HepG2 (cell line): ENCODE results near the gene ALPK3. TPM values are rescaled to one million over a fixed set of nuclear protein-coding genes. Genes with fewer than 3 reads are reported as not detected.

Experiments
- FOXC1 ChIP-seq: sonication (generic); formaldehyde crosslinking; IDR thresholded peaks from 2 replicates; pipeline ENCODE4 v1.8.0; 2022; ENCODE audit warnings: mild to moderate bottlenecking, missing genetic modification reagents, borderline replicate concordance
- HIC2 ChIP-seq: sonication (generic); formaldehyde crosslinking; IDR thresholded peaks from 2 replicates; pipeline ENCODE4 v1.9.0; 2022; ENCODE audit warnings: low read depth, missing genetic modification reagents
- HNRNPK ChIP-seq: fragments of 200-400 bp; formaldehyde crosslinking; IDR thresholded peaks from 2 replicates; pipeline ENCODE4 v1.6.1; 2018; ENCODE audit warnings: low read length, low read depth, moderate library complexity, mild to moderate bottlenecking; ENCODE audit not compliant: poor library complexity, severe bottlenecking
- IRF9 ChIP-seq: sonication (generic); formaldehyde crosslinking; IDR thresholded peaks from 2 replicates; pipeline ENCODE4 v1.8.0; 2022; ENCODE audit warnings: missing genetic modification reagents, mild to moderate bottlenecking, borderline replicate concordance
- KDM2A ChIP-seq: sonication (generic); formaldehyde crosslinking; IDR thresholded peaks from 2 replicates; pipeline ENCODE4 v1.4.0; 2020; ENCODE audit warnings: low read depth, missing genetic modification reagents, borderline replicate concordance
- LBX2 ChIP-seq: sonication (generic); formaldehyde crosslinking; IDR thresholded peaks from 2 replicates; pipeline ENCODE4 v1.5.0; 2020; ENCODE audit warnings: missing genetic modification reagents, mild to moderate bottlenecking, borderline replicate concordance
- NBN ChIP-seq: fragments of 450-650 bp; conservative IDR thresholded peaks from 2 replicates; pipeline ENCODE4 v1.6.1; 2017
- NFAT5 ChIP-seq: sonication (generic); formaldehyde crosslinking; IDR thresholded peaks from 2 replicates; pipeline ENCODE4 v1.4.0; 2020; ENCODE audit warnings: missing genetic modification reagents
- SRSF9 ChIP-seq: fragments of 200-400 bp; formaldehyde crosslinking; IDR thresholded peaks from 2 replicates; pipeline ENCODE4 v1.6.1; 2018; ENCODE audit warnings: borderline replicate concordance, mild to moderate bottlenecking, low read depth, low read length; ENCODE audit not compliant: insufficient read depth, poor library complexity, severe bottlenecking
- THAP9 ChIP-seq: sonication (generic); formaldehyde crosslinking; IDR thresholded peaks from 2 replicates; pipeline ENCODE4; 2020; ENCODE audit warnings: missing genetic modification reagents, mild to moderate bottlenecking, borderline replicate concordance
- U2AF1 ChIP-seq: fragments of 200-400 bp; formaldehyde crosslinking; optimal IDR thresholded peaks from 2 replicates; pipeline ENCODE3; 2017; ENCODE audit warnings: mild to moderate bottlenecking, low read depth, low read length
- ZFYVE20 ChIP-seq: sonication (generic); formaldehyde crosslinking; IDR thresholded peaks from 2 replicates; pipeline ENCODE4 v1.8.0; 2023; ENCODE audit warnings: low read depth, mild to moderate bottlenecking, moderate library complexity, missing genetic modification reagents, borderline replicate concordance
- ZNF484 ChIP-seq: sonication (generic); formaldehyde crosslinking; IDR thresholded peaks from 2 replicates; pipeline ENCODE4 v1.5.1; 2020; ENCODE audit warnings: mild to moderate bottlenecking, low read depth, missing genetic modification reagents, borderline replicate concordance
- ZNF607 ChIP-seq: sonication (generic); formaldehyde crosslinking; IDR thresholded peaks from 2 replicates; pipeline ENCODE4 v1.5.1; 2020; ENCODE audit warnings: missing genetic modification reagents, mild to moderate bottlenecking, borderline replicate concordance
- ZNF782 ChIP-seq: sonication (generic); formaldehyde crosslinking; IDR thresholded peaks from 2 replicates; pipeline ENCODE4 v1.4.0; 2020; ENCODE audit warnings: missing genetic modification reagents, mild to moderate bottlenecking, borderline replicate concordance
- polyA plus RNA-seq, 8 experiments: library from polyadenylated mRNA; depleted of rRNA in 3 of 8; stranded (reverse) in 7 of 8; unstranded in 1 of 8; fragments of >200 nt; fragmentation: Illumina TruSeq in 4 of 8; extraction: Trizol in 4 of 8; gene quantifications; 2 replicates each; pipeline versions ENCODE4 v1.2.1 to v1.2.3, GENCODE V29; 2011 to 2016; ENCODE audit warnings: low read depth in 4 of 8, missing spikeins in 1 of 8, mixed read lengths in 1 of 8; ENCODE audit not compliant: insufficient read depth in 1 of 8
- total RNA-seq, 5 experiments: library from RNA; depleted of rRNA; stranded (reverse); fragments of >200 nt; fragmentation: Illumina TruSeq; extraction: Trizol; gene quantifications; 2 replicates each; pipeline ENCODE4 v1.2.3, GENCODE V29; 2016; ENCODE audit warnings: low read depth in 1 of 5

The ALPK3 gene
- total and polyA plus RNA-seq, 2 of the 13 experiments (the other 11 are each of a cell fraction or from before 2014, with no cell fraction given), result 0.04 to 0.42 TPM

DNA sequence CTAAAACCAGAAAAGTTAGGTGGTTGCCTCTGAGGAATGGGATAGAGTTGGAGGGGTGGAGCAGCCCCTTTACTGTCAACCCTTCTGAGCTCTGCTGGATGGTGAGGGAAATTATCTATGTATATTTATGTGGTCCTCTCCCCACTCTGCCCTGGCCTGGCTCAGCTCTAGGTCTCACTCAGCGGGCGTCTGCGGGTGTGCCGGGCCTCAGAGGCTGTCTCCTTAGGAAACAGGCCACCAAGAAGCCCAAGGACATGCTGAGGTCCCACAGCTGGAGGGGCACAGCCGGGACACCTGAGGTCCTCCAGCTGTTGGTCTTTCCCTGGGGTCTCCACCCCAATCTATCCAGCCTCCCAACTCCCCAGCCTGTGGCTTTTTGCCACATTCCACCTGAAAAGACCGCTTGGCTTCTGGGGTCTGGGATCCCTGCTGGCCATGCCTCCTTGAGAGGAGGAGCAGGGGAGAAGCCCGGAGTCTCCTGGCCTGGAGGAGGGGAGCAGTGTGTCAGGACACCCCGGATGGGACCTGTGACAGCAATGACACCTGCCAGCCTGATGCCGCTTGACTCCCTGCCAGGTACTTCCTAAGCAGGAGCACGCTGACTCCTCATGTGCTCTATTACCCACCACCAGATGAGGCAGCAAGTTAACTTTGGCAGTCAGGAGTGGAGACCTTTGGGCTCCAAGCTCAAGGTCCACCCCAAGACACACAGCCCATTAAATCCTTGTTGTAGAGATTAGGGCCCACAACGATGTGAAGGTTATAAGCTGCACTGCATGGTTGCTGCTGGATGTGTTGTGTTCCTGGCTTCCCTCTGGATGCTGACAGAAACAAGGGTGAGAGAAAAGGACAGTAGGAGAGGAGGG is 67.0 kb downstream of the ALPK3 start, which contains the start of gene SLC28A1 (continued):
- TF ChIP-seq THAP9 (CRISPR knock-in tag) (no peak), ZFYVE20 (CRISPR knock-in tag) (no peak), ZNF484 (no peak), NBN (no peak), SRSF9 (no peak), HNRNPK (no peak), ZNF782 (no peak), NFAT5 (CRISPR knock-in tag) (no peak), U2AF1 (no peak), ZNF607 (CRISPR knock-in tag) (peak; percentile 43; the same call in 1 of the 2 replicates), IRF9 (CRISPR knock-in tag) (no peak), LBX2 (CRISPR knock-in tag) (no peak), HIC2 (no peak), FOXC1 (no peak), KDM2A (CRISPR knock-in tag) (no peak)
